SK-N-SH (cell line): Measurements from ENCODE around the gene ASH1L. TPM values are rescaled to one million over a fixed set of nuclear protein-coding genes. Genes with fewer than 3 reads are reported as not detected.
"Not testable (repeated sequence)": the region's sequence is repeated elsewhere in the genome, so short reads cannot be mapped to it uniquely, and the experiment has no call there.

Experiments
- CTCF ChIA-PET: fragments of 300-600, 350-600 bp; formaldehyde crosslinking; extraction: SDS; loops from one replicate; lab custom pipeline; 2021; lab: Yijun Ruan, JAX
- POLR2A ChIA-PET: fragments of 350-600 bp; sonication (Branson Sonifier 250); formaldehyde crosslinking; extraction: SDS; loops from one replicate; lab custom pipeline; 2020; ENCODE audit warnings: antibody characterized with exemption, inconsistent platforms; lab: Yijun Ruan, JAX
- DNase-seq: peaks from one replicate; pipeline ENCODE4 v3.0.0; 2012
- H2AFZ ChIP-seq: fragments of 200-600 bp; sonication (generic); 2 replicates; pipeline ENCODE4 v1.8.1; 2016; ENCODE audit warnings: antibody characterized with exemption, mild to moderate bottlenecking, low read depth
- H3F3A ChIP-seq: fragments of 200-600 bp; sonication (generic); replicated peaks from 2 replicates; pipeline ENCODE3; 2016; ENCODE audit warnings: antibody characterized with exemption, mild to moderate bottlenecking; ENCODE audit not compliant: insufficient read depth
- H3K27ac ChIP-seq, 2 experiments: fragments of 200-500 bp in 1 of 2; fragments of 200-600 bp in 1 of 2; sonication (Bioruptor generic) in 1 of 2; sonication (generic), shearing (Covaris generic) in 1 of 2; 2 replicates each; pipeline versions ENCODE4 v1.5.1 to v1.6.1; 2014 to 2016; ENCODE audit warnings: low read depth in 2 of 2, inconsistent platforms in 1 of 2, low read length in 1 of 2, mild to moderate bottlenecking in 1 of 2, mixed read lengths in 1 of 2
- H3K27me3 ChIP-seq: fragments of 200-600 bp; sonication (generic), shearing (Covaris generic); 2 replicates; pipeline ENCODE4 v1.6.1; 2016; ENCODE audit warnings: mixed run types; ENCODE audit not compliant: insufficient read depth
- H3K36me3 ChIP-seq, 2 experiments: fragments of 200-500 bp in 1 of 2; fragments of 200-600 bp in 1 of 2; sonication (Bioruptor generic) in 1 of 2; sonication (generic) in 1 of 2; replicated peaks in 1 of 2; 2 replicates each; pipeline versions ENCODE3 to v1.5.1; 2014 to 2016; ENCODE audit warnings: low read length in 1 of 2, mild to moderate bottlenecking in 1 of 2; ENCODE audit not compliant: insufficient read depth in 2 of 2, control insufficient read depth in 1 of 2
- H3K4me1 ChIP-seq, 2 experiments: fragments of 200-500 bp in 1 of 2; fragments of 200-600 bp in 1 of 2; sonication (Bioruptor generic) in 1 of 2; sonication (generic), shearing (Covaris generic) in 1 of 2; 2 replicates each; pipeline versions ENCODE4 v1.5.1 to v1.6.1; 2014 to 2016; ENCODE audit warnings: low read depth in 1 of 2, low read length in 1 of 2, mixed run types in 1 of 2; ENCODE audit not compliant: insufficient read depth in 2 of 2, control insufficient read depth in 1 of 2
- H3K4me2 ChIP-seq: fragments of 200-600 bp; sonication (generic), shearing (Covaris generic); 2 replicates; pipeline ENCODE4 v1.6.1; 2017; ENCODE audit warnings: mixed run types
- H3K4me3 ChIP-seq, 2 experiments: fragments of 200-500 bp in 1 of 2; fragments of 200-600 bp in 1 of 2; sonication (Bioruptor generic) in 1 of 2; sonication (generic), shearing (Covaris generic) in 1 of 2; 2 replicates each; pipeline versions ENCODE4 v1.5.1 to v1.8.1; 2014 to 2016; ENCODE audit warnings: low read depth in 2 of 2, inconsistent platforms in 1 of 2, low read length in 1 of 2, mild to moderate bottlenecking in 1 of 2, mixed read lengths in 1 of 2, moderate library complexity in 1 of 2
- H3K79me2 ChIP-seq: fragments of 200-600 bp; sonication (generic); 2 replicates; pipeline ENCODE4 v1.8.1; 2017; ENCODE audit warnings: mild to moderate bottlenecking; ENCODE audit not compliant: insufficient read depth
- H3K9ac ChIP-seq: fragments of 200-600 bp; sonication (generic); 2 replicates; pipeline ENCODE4 v1.6.1; 2017; ENCODE audit warnings: mixed run types
- H3K9me2 ChIP-seq: fragments of 200-600 bp; sonication (generic); 2 replicates; pipeline ENCODE4 v1.6.1; 2017; ENCODE audit warnings: mixed run types
- H3K9me3 ChIP-seq: fragments of 200-600 bp; sonication (generic); 2 replicates; pipeline ENCODE4 v1.6.1; 2017; ENCODE audit warnings: mixed run types, mild to moderate bottlenecking, moderate library complexity
- H4K20me1 ChIP-seq: fragments of 200-600 bp; sonication (generic); 2 replicates; pipeline ENCODE4 v1.6.1; 2017; ENCODE audit warnings: mild to moderate bottlenecking, mixed run types; ENCODE audit not compliant: insufficient read depth
- CHD2 ChIP-seq: fragments of 150-350 bp; IDR thresholded peaks from 2 replicates; pipeline ENCODE4 v1.6.1; 2018; ENCODE audit warnings: low read length; ENCODE audit not compliant: partially characterized antibody
- ELF1 ChIP-seq: IDR thresholded peaks from 2 replicates; pipeline ENCODE4 v1.4.0; 2012
- EP300 ChIP-seq, 2 experiments: IDR thresholded peaks; 2 replicates each; pipeline versions ENCODE4 v1.4.0 to v1.6.1; 2012; ENCODE audit warnings: borderline replicate concordance in 1 of 2, low read depth in 1 of 2, low read length in 1 of 2
- FOSL2 ChIP-seq: IDR thresholded peaks from 2 replicates; pipeline ENCODE4 v1.4.0; 2012; ENCODE audit warnings: low read depth, mild to moderate bottlenecking, moderate library complexity, borderline replicate concordance
- GABPA ChIP-seq: IDR thresholded peaks from 2 replicates; pipeline ENCODE4 v1.4.0; 2012; ENCODE audit warnings: low read depth, mild to moderate bottlenecking
- MEF2A ChIP-seq: IDR thresholded peaks from 2 replicates; pipeline ENCODE4 v1.4.0; 2012; ENCODE audit warnings: low read depth, borderline replicate concordance
- MXI1 ChIP-seq: IDR thresholded peaks from 2 replicates; pipeline ENCODE4 v1.6.1; 2012; ENCODE audit warnings: mild to moderate bottlenecking, low read depth, low read length, improper control_type of control experiment
- RAD21 ChIP-seq: IDR thresholded peaks from 2 replicates; pipeline ENCODE4 v1.6.1; 2012; ENCODE audit warnings: mild to moderate bottlenecking, low read length
- RCOR1 ChIP-seq: fragments of 150-350 bp; IDR thresholded peaks from 2 replicates; pipeline ENCODE4 v1.6.1; 2017; ENCODE audit warnings: antibody characterized with exemption, low read length
- SMC3 ChIP-seq: IDR thresholded peaks from 2 replicates; pipeline ENCODE4 v1.6.1; 2012; ENCODE audit warnings: low read depth, low read length, improper control_type of control experiment
- TAF1 ChIP-seq: IDR thresholded peaks from 2 replicates; pipeline ENCODE4 v1.6.1; 2012; ENCODE audit warnings: low read depth, mild to moderate bottlenecking, low read length, moderate library complexity, borderline replicate concordance
- TEAD4 ChIP-seq: IDR thresholded peaks from 2 replicates; pipeline ENCODE4 v1.4.0; 2012; ENCODE audit warnings: mild to moderate bottlenecking, borderline replicate concordance; ENCODE audit not compliant: insufficient read depth
- WGBS: methylation state at CpG from one replicate; pipeline ENCODE4 v1.1.6; 2017; ENCODE audit warnings: low lambda C conversion rate; 5-methylcytosine and 5-hydroxymethylcytosine counted together
- polyA plus RNA-seq, 3 experiments: library from polyadenylated mRNA; depleted of rRNA; stranded (reverse); fragments of >200 nt; gene quantifications; 2 replicates each; pipeline ENCODE4 v1.2.3, GENCODE V29; 2012
- TF ChIP-seq, protein P1 (sequence below): IDR thresholded peaks from 2 replicates; pipeline ENCODE4 v1.4.0; 2012; ENCODE audit warnings: low read depth

The ASH1L gene
- polyA plus RNA-seq, 1 of the 3 experiments (the other 2 are of a cell fraction), result 13.4 TPM

DNA sequence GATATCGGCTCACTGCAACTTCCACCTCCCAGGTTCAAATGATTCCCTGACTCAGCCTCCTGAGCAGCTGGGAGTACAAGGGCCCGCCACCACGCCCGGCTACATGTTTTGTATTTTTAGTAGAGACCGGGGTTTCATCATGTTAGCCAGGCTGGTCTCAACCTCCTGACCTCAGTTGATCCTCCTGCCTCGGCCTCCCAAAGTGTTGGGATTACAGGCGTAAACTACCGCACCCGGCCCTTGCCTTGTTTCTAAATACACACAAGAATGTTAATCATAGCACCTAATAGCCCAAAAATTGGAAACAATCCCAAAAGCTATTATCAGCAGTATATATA lies 46.3 kb upstream of the ASH1L start:
- no peak overlapping the region for H3K9ac ChIP-seq
- POLR2A ChIA-PET, result no interaction called here
- H3K79me2 ChIP-seq, result no peaks in the 10 kb centered on the region
- 98% methylated on average over 9 of the region's 9 CpGs for WGBS
- H3K4me2 ChIP-seq, result no peak overlapping the region
- peaks cover 9% of the 10 kb centered on the region for H3F3A ChIP-seq
- no peaks in the 10 kb centered on the region for H3K9me3 ChIP-seq
- no peaks in the 10 kb centered on the region for H3K9me2 ChIP-seq
- CTCF ChIA-PET, result interaction anchor here (0.6 kb wide), 1 partner anchor 268 kb away, joined by 3 read pairs; no protein-coding TSS in a partner anchor
- no peak for DNase-seq
- no peaks in the 10 kb centered on the region for H4K20me1 ChIP-seq
- no peak overlapping the region for H3K4me3 ChIP-seq
- no peak overlapping the region for H2AFZ ChIP-seq
- no peak for TF ChIP-seq EP300 (IDR thresholded peaks at IDR 0.05; ENCODE audit: borderline replicate concordance in 1 of 2, low read depth in 1 of 2, low read length in 1 of 2)
- TF ChIP-seq CHD2, result no peak
- TF ChIP-seq, protein P1, sequence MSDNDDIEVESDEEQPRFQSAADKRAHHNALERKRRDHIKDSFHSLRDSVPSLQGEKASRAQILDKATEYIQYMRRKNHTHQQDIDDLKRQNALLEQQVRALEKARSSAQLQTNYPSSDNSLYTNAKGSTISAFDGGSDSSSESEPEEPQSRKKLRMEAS, result no peak
- no peak for TF ChIP-seq RAD21
- TF ChIP-seq MXI1, result no peak
- TF ChIP-seq SMC3, result no peak
- no peak overlapping the region for H3K27ac ChIP-seq
- H3K27me3 ChIP-seq, result no peaks in the 10 kb centered on the region
- peaks cover 5 to 9% of the 10 kb centered on the region in 2 experiments for H3K36me3 ChIP-seq
- H3K4me1 ChIP-seq, result no peaks in the 10 kb centered on the region

DNA sequence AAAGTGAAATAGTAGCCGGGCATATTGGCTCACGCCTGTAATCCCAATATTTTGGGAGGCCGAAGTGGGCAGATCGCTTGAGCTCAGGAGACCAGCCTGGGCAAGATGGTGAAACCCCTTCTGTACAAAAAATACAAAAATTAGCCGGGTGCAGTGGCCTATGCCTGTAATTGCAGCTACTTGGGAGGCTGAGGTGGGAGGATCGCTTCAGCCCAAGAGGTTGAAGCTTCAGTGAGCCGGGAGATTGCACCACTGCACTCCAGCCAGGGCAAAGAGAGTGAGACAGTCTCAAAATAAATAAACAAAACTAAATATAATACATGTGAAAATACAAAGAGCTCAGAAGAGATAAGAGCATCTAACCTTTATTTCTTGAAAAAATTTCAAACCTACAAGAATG lies 45.1 kb upstream of the ASH1L start:
- no peak overlapping the region for H3K27ac ChIP-seq
- no peak overlapping the region for H2AFZ ChIP-seq
- H3K9me3 ChIP-seq, result no peaks in the 10 kb centered on the region
- no peaks in the 10 kb centered on the region for H3K27me3 ChIP-seq
- H3K9ac ChIP-seq, result no peak overlapping the region
- 87% methylated on average over 7 of the region's 7 CpGs for WGBS
- no peaks in the 10 kb centered on the region for H3K79me2 ChIP-seq
- H3K4me1 ChIP-seq, result no peaks in the 10 kb centered on the region
- no peaks in the 10 kb centered on the region for H4K20me1 ChIP-seq
- TF ChIP-seq ELF1 (no peak), MEF2A (no peak), TEAD4 (no peak), RCOR1 (no peak), RAD21 (no peak), FOSL2 (no peak), TAF1 (no peak), GABPA (no peak)
- TF ChIP-seq, protein P1, result no peak
- H3K4me2 ChIP-seq, result no peak overlapping the region
- no peak overlapping the region for H3K4me3 ChIP-seq
- peaks cover 5% of the 10 kb centered on the region in 2 experiments for H3K36me3 ChIP-seq
- H3F3A ChIP-seq, result peaks cover 9% of the 10 kb centered on the region
- DNase-seq, result no peak
- CTCF ChIA-PET, result interaction anchor here (0.9 to 1.1 kb wide), 2 partner anchors 9 to 382 kb away, joined by 3 to 4 read pairs; no protein-coding TSS in a partner anchor
- H3K9me2 ChIP-seq, result no peaks in the 10 kb centered on the region
- POLR2A ChIA-PET, result no interaction called here

- H3F3A ChIP-seq, H3K9me3 ChIP-seq, H3K4me1 ChIP-seq, H3K27me3 ChIP-seq, H3K9ac ChIP-seq, H3K79me2 ChIP-seq, H4K20me1 ChIP-seq, H3K4me2 ChIP-seq, H2AFZ ChIP-seq, H3K27ac ChIP-seq, DNase-seq, CTCF ChIA-PET, H3K36me3 ChIP-seq, POLR2A ChIA-PET, H3K4me3 ChIP-seq, H3K9me2 ChIP-seq: not testable (repeated sequence)
- WGBS, result 79% methylated on average over 12 of the region's 12 CpGs
These were observed 37.4 kb upstream of the ASH1L start for GRCh38 chr1:155599828-155600572.
